Islet precursor cell (in vitro differentiated cells): ENCODE data around the gene PAQR7.

Experiments
- DNase-seq: peaks from one replicate; pipeline ENCODE4 v3.0.0-alpha.2; 2018

The PAQR7 gene

DNA sequence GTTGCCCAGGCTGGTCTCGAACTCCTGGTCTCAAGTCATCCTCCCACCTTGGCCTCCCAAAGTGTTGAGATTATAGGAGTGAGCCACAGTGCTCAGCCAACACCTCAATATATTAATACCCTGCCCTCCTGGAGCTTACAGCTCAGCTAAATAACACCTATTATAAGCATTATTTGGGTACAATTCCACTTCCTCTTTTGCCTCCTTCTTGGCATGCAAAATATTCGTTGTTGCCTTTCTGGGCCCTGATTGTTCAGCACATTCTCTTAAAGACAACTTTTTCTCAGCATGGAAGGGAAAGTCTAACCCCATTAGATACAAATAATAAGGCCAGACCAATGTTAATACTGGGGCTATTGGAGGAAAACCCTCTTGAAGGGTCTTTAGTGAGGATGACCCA lies 2.8 kb downstream of the PAQR7 start:
- no peak for DNase-seq

DNA sequence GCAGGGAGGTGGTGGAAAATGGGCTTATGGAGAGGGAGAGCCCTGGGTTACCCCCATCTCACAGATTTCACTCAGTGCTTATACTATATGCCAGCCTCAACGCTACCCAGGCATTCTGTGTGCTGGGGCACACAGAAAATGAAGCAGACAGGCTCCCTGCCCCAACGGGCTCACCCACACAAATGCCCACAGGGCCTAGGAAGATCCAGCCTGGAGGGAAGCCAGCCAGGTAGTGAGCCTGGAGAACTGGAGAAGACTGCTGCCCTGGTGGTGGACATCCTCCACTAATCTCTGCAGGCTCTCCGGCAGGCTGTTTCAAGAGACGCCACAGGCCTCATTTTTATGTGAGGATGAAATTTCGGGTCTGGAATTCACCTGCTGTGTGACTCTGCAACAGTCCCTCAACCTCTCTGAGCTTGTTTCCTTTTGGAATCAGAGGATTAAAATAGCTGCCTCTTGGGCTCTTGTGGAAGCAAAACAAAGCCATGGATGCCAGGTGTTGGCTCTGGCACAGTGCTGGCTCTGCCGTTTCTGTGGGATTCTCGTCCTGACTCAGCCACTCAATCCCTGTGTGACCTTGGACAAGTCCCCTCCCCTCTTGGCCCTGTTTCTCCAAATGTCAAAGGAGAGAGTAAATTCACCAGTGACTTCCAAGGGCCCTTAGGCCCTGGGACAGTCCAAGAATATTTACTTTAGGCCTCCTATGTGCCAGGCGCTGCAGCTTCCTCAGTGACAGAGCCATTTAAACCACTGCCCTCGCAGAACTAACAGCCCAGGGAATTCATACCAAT lies 3.6 kb downstream of the PAQR7 start:
- DNase-seq: no peak

DNA sequence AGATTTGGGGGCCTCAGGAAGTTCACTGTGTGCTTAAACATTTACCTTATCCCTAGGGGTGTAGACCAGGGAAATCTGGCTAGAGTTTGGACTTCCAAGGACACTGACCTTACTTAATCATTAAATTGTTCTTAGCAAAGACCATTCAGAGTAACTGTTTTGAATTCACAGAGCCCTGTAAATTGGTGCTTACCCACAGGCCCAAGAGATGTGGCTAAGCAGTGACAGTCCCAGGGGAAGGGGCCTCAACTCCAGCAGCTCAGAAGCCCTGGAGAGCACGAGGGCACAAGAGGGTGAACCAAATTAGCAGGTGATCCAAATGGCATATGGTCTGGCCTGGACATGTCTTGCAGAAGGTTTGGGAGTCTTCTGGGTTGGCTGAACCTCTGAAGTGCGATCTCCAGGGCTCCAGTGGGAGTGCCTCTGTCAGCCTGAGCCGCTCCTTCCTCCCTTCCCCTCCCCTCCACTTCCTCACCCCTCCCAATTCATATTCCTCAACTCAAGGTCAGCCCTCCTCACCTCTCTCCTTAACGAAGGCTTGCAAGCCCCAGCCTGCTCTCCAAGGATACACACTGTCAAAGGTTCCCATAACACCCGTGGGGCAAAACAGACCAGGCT lies 4.3 kb downstream of the PAQR7 start:
- DNase-seq: no peak

DNA sequence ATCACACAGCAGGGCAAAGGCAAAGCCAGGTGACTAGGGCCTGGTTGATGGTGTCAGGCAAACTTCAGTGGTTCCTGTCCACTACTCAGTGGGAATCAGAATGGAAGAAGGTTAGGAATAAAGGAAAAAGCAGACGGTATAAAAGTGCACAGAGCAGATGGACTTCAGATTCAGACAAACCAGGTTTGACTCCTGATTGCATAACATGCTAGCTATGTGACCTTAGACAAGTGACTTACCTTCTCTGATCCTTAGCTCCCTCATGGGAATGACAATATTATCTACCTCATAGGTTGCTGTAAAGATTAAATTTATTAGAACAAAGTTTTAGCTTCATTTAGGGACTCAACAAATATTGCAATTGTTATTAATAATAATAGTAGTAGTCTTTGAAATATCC lies 4.9 kb downstream of the PAQR7 start:
- DNase-seq: no peak

DNA sequence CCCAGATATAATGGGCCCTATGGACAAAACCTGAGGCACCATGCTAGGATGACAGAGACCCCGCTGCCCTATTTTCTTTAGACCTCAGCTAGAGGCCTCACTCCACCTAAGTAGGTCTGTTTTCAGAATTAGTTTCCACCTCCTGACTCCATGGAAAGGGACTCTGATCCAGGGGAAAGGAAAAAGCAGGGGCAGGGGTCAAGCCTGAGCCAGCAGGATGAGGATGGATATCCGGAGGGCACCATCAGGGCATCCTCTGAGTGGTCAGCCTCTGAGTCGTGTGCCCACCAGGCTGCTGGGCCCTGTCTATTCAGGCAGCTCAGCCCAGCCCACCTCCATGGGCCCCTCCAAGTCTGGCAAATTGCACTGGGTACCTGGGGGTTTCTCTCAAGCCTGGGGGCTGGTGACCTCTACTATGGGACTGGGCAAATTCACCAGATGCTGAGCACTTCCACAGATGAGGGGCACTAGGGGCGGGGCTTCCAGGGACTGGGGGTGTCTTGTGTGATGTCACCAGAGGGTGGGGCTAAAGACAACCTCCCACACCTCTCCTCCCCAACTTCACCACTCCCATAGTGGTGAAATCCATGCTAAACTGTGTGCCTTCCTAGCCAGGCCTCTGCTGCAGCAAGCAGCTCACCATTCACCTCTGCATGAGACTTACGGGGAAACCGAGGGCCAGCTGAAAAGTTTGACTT lies 5.5 kb downstream of the PAQR7 start:
- no peak for DNase-seq

DNA sequence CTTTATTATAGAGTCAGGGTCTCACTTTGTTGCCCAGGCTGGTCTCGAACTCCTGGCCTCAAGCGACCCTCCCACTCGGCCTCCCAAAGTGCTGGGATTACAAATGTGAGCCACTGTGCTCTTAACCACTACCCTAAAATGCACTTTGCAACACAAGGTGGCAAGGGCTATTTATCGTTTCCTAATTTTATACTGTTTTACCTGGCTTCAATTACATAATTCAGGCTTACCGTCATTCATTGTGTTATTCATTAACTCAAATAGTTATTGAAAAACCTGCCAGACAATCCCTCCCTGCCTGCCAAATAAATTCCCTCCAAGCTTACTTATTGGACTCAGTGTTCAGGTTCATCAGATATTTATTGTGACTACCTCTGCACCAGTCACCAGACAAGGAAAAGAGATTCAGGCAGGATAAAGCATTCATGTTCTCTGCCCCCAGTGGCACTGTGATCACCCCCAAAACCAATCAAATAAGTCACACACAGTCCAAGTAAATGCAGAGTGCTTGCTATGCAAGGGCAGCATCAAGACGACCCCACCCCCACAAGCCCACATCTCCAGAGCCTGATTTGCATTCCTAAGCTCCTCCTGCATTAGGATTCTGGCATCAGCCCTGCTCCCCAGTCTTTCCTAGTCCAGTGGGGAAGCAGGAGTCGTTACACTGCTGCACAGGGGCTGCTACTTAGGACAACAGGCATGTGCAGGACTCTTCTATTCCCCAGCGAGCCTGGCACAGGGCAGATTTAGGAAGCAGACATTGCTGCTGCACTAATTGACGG lies 8.1 kb downstream of the PAQR7 start:
- DNase-seq: no peak

DNA sequence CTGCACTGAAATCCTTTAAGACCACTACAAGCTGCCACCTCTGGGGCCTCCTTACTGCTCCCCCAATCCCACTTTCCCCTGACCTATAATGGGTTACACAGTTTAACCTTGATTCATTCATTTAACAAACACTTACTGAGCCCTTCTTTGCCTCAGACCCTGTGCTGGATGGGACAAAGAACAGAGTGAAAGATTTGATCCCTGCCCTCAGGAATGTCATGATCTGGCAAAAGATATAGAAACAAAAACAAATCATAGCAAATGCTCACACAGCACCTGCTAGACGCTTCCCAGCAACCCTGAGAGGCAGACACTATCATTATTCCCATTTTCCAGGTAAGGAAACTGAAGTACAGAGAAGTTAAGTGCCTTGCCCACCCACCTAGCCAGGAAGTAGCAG lies 9.2 kb downstream of the PAQR7 start:
- DNase-seq: no peak

DNA sequence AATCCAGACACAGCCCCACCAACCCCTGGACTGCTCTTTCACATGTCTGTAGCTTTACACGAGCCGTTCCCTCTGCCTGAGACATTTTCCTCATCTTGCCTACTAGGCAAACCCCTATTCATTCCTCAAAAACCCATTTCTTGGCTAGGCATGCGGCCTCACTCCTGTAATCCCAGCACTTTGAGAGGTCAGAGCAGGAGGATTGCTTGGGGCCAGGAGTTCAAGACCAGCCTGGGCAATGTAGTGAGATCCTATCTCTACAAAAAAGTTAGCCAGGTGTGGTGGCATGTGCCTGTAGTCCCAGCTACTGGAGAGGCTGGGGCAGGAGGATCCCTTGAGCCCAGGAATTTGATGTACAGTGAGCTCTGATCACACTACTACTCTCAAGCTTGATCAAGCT lies 11.1 kb downstream of the PAQR7 start:
- no peak for DNase-seq

DNA sequence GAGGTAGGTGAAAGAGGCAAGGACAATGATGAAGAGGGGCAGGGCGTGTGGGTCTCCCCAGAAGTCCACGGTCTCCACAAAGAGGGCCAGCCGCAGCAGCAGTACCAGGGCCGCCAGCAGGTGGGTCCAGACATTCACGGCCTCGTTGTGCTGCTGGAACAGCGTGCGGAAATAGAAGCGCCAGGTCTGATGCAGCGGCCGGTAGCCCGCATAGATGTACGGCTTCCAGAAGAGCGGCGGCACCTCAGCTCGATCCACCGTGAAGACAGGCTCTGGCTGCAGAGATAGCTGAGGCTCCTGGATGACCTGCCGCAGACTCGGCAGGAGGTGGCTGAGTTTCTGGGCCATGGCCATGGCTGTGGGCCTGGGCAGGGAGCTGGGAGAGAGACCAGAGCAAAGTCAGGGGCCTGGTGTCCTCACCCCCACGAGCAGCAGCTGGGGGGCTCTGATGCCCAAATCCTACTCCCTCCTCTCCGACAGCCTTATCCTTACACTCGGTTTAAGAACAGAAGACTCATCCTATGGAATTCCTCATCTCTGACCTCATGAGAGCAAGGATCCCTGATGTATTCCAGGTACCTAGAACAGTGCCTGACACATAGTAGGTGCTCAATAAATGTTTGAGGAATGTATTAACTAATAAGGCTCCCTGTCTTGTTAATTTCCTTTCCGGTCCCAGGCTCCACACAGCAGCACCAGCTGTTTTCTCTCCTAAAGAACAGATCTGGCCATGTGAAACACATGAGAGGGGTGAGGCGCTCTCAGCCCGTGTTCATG lies 11.8 kb downstream of the PAQR7 start:
- DNase-seq: no peak

DNA sequence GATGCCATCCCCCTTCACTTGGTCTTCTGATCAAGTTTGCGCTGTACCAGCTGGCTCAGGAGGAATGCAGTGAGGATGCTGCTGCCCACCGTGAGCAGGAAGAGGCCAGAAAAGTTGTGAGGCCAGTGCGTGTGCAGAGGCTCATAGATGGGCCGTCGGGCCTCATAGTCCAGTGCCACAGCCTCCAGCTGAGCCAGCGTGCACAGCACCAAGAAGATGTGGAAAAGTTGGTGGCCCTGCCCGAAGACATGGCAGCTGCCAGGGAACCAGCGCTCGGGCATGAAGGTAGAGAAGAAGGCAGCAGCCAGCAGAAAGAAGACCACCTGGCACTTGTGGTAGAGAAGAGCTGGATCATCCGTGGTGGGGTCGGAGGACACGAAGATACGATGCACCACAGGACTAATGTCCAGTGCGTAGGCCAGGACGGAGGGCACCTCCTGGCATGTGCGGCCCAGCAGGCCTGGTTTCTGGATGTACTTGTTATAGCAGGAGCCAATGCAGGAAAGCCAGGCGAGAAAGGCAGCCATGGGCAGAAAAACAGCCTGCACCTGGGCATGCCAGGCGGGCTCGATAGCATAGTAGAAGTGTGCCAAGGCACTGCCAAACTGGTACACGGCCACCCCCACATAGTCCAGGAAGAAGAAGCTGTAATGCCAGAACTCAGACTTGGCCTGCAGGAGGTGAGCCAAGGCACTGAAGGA lies 12.6 kb downstream of the PAQR7 start:
- DNase-seq: no peak

DNA sequence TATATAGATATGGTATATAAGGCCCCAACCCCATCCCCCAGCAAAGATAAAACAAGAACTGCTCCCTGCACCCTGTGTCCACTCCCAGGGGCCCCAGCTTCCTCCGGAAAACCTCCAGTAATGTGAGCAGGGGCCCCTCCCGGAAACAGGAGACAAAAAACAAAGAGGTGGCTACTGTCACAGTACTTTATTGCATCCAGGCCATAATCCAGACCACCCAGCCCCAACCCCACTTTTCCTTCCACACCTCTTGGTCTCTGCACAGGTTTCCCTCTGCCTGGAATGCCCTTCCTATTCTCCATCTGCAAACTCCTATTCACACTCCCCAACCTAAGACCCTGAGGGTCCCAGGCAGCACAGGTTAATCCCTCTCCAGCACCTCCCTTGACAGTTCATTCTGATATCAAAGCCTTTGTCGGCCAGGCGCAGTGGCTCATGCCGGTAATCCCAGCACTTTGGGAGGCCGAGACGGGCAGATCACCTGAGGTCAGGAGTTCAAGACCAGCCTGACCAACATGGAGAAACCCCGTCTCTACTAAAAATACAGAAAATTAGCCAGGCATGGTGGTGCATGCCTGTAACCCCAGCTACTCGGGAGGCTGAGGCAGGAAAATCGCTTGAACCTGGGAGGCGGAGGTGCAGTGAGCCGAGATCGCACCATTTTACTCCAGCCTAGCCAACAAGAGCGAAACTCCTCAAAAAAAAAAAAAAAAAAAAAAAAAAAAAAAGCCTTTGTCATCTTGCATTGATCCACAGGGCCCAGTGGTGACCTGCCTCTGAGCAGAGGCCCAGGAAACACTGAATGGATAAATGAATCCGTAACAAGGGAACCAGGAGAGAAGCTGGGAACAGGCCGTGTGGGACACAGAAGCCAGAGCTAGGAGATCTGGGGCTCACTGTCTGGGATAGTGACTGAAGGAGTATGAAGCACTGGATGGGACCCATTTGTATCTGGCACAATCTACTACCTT lies 13.9 kb downstream of the PAQR7 start:
- no peak for DNase-seq

DNA sequence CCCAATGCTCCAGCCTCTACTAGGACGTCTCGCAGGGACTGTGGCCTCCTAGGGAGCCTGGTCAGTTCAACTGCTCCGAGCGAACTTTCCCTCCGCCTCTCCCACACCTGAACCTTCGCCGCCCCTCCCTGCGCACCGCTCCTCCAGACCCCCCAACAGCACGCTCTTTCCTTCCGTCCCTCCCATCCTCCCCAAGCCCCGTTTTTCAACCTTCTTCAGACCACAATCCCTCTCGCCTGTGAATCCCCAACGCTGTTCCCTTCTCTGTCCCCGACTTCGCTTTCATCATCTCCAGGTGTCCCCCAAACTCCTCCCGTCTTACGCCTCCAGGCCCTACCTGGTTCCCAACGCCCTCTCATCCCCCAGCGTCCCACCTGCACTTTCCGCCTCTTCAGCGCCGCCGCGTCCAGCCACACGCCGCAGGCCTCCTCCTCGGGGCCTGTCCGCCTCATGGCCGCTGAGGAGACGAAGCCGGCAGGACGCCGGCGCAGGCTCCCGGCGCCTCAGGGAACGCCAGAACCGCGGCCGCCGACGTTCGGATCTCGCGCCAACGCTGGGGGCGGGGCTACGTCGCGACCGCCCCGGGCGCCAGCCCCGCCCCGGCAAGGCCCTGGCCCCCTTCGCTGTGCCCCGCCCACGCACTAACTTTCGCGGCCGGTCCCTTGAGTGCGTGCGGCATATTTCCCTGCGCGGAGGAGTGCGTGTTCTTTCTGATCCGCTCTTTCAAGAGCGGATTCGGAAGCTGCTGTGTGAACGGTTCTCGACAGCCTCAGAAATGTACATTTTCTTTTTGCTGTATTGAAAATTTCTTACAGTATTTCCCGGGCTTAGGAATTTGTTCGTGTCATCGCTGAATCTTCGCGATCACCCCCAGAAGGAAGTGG lies 16.4 kb downstream of the PAQR7 start, which contains the start of gene AUNIP:
TSS of gene AUNIP (minus strand) at position 552 of the 884 bp plus-strand sequence. CDS start at position 452, 100 bp downstream.
- peak; percentile 93 for DNase-seq

DNA sequence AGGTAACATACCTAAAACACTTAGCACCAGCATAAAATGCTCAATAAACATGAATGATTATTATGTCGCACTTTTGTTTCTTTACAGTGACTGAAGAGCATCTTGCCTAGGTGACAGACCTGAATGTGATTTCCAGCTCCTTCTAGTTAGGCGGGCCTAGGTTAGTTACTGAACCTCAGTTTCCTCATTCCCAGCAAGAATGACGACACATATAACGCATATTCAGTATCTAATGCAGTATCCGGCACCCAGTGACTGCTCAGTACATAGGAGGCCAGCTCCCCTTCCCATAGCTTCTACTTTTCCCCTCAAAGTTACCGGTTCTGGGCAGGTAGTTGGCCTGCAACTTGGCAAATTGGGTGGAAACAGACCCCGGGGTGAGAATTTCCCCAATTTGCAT lies 17.0 kb downstream of the PAQR7 start:
- no peak for DNase-seq

DNA sequence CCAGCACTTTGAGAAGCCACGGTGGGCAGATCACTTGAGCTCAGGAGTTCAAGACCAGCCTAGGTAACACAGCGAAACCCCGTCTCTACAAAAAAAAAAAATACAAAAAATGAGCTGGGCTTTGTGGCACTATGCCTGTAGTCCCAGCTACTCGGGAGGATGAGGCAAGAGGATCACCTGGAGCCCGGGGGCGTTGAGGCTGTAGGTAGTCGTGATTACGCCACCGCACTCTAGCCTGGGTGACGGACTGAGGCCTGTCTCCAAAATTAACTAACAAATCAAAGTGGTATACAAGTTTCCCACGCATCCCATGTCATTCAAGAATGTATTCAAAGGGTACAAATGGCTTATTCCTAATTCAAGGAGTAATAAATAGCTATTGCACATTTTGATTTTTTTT lies 18.7 kb downstream of the PAQR7 start:
- DNase-seq: no peak

DNA sequence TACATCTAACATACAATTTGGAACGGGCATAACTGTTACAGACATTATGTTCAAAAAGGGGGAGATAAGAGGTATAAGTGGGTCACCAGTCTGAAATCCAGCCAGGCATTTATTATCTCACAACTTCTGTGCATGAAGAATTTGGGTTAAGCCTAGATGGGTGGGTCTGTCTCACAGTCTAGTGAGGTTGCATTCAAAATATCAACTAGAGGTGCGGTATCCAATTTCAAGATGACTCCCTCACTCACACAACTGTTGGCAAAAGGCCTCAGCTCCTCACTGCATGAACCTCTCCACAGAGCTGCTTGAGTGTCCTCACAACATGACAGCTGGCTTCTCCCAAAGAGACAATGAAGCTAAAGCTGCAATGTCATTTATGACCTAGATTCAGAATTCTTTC lies 21.0 kb downstream of the PAQR7 start:
- no peak for DNase-seq

DNA sequence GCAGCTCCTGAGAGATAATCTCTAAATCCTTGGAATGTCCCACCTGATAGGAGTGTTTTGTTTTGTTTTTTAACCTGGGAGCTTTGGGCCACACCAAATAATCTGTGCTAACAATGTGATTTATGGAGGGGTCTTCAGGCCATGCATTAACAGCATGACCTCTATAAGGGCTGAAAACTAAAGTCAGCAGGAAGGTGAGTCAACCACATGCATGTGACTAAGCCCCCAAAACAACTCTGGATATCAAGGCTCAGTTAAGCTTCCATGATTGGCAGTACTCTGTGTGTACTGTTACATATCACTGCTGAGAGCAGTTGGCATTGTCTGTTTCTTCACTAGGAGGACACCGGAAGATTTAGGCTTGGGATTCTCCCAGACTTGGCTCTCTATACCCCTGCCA lies 27.0 kb downstream of the PAQR7 start:
- no peak for DNase-seq

DNA sequence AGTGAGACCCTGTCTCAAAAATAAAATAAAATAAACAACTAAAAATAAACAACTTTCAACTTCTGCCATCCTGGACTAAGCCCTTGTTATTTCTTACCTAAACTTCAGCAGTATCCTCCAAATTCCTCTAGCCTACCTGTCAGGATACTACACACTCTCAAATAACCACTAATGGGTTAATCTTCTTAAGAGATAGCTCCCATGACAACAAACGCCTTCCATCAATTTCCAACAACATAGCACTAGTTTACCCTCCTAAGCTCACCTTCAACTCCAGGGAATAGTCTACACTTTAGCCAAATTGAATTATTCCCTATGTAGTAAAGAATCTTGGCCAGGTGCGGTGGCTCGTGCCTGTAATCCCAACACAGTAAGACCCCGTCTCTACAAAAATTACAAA lies 27.6 kb downstream of the PAQR7 start:
- no peak for DNase-seq

DNA sequence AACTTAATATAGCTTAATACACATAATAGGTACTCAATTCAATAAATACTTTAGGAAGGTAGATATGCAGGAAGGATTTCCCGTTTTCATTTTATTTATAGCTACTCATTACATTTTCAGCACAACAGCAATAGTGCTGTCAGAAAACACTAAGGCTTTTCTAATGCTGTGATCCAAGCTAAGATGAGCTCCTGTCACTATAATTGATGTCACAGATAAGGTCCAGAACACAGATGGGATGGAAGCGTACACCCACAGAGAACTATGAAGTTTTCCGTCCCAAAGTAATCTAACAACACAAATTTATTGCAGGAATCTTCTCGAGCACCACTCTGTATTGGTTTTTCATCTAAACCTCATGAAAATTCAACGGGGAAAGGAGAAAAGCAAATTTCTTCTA lies 29.8 kb downstream of the PAQR7 start:
- no peak for DNase-seq

DNA sequence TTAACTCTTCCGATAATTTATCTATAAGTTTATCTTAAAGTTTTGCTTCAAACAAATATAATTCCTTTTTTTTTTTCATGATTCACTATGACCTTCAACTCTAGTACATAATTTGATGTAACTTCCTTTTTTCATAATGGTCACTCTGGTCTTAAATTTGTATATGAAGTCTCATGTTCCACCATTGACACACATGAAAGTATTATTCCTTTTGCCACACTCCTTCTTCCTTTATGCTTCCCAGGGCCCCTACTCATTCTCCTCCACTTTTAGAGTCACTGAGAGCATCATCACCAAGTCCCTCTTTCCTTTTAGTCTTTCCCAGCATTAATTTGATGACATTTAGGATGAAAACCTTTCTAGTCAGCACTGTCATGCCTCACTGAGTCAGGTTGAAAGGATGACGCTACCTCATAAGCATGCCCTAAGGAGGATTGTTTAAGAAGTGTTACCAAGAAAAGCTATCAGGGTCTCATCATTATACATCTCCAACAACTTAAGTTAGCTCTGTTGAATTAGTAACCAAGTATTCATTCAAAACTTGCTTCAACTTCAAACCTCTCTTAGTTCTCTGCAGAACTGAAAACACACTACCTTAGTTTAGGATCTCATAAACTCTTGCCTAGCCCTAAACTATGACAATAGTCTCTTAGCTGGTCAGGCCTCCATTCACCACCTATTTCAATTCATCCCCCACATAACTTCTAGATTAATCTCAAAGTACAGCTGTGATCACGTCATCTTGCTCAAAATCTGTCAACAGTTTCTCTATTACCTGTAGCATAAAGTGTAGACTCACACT lies 30.8 kb downstream of the PAQR7 start:
- no peak for DNase-seq
